ENCODE data around the gene CCDC85B. TPM values are rescaled to one million over a fixed set of nuclear protein-coding genes. Genes with fewer than 3 reads are reported as not detected.
A peak's percentile ranks its signal among the peaks of the same experiment; 100 is the strongest.

The CCDC85B gene
- total and polyA plus RNA-seq, 2 of the 13 experiments (the other 11 are each of a cell fraction or from before 2014, with no cell fraction given), result 8.2 to 19.5 TPM

DNA sequence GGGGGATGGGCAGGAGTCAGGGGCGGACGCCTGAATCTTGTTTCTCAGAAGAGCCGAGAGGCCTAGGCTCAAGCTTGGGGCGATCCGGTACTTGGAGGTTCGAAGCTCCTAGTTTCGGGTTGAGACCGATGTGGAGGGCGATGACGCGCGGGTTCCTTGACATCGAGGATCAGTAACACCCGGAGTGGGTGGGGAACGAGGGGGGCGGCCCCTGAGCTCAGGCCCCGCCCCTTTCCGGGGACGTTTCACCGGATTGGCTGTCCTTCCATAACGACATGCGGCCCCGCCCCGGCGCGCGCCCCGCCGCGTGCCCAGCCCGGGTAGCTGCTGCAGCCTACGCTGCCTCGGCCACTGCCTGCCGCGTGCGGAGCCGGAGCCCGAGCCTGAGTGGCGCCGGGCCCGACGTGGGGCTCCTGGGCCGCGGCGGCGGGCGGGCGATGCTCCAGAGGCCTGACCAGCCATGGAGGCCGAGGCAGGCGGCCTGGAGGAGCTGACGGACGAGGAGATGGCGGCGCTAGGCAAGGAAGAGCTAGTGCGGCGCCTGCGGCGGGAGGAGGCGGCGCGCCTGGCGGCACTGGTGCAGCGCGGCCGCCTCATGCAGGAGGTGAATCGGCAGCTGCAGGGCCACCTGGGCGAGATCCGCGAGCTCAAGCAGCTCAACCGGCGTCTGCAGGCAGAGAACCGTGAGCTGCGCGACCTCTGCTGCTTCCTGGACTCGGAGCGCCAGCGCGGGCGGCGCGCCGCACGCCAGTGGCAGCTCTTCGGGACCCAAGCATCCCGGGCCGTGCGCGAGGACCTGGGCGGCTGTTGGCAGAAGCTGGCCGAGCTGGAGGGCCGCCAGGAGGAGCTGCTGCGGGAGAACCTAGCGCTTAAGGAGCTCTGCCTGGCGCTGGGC lies at the start of gene CCDC85B (continued):
- no peak for TF ChIP-seq KDM6A (CRISPR knock-in tag; IDR thresholded peaks at IDR 0.05; ENCODE audit: low read depth)
- TF ChIP-seq NFYC (CRISPR knock-in tag; IDR thresholded peaks at IDR 0.05), result peak; percentile 65
- peak; percentile 57 for TF ChIP-seq SP2 (CRISPR knock-in tag; IDR thresholded peaks at IDR 0.05)
- TF ChIP-seq ZNF792 (CRISPR knock-in tag; IDR thresholded peaks at IDR 0.05), result no peak
- no peak for TF ChIP-seq TAF15 (IDR thresholded peaks at IDR 0.05; ENCODE audit: low read depth, low read length, poor library complexity, severe bottlenecking)
- TF ChIP-seq RELA (CRISPR knock-in tag; IDR thresholded peaks at IDR 0.05), result 0 out of 2 replicates have a peak, but pooled peaks have one; percentile 52
- TF ChIP-seq, protein P1, sequence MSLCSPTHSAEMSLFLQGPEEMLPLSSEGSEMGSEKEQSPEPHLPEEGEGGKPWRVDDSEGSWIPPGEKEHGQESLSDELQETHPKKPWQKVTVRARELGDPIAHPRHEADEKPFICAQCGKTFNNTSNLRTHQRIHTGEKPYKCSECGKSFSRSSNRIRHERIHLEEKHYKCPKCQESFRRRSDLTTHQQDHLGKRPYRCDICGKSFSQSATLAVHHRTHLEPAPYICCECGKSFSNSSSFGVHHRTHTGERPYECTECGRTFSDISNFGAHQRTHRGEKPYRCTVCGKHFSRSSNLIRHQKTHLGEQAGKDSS (CRISPR knock-in tag; IDR thresholded peaks at IDR 0.05; ENCODE audit: borderline replicate concordance, low read depth), result 0 out of 2 replicates have a peak, but pooled peaks have one; percentile 49
- no peak for TF ChIP-seq MBNL3 (CRISPR knock-in tag; conservative IDR thresholded peaks at IDR 0.05)
- TF ChIP-seq NCOA1 (CRISPR knock-in tag; IDR thresholded peaks at IDR 0.05), result 0 out of 2 replicates have a peak, but pooled peaks have one; percentile 36
- no peak for TF ChIP-seq ZNF672 (CRISPR knock-in tag; IDR thresholded peaks at IDR 0.05)
- no peak for TF ChIP-seq SP140L (CRISPR knock-in tag; IDR thresholded peaks at IDR 0.05; ENCODE audit: borderline replicate concordance)
- no peak for TF ChIP-seq XRCC5 (optimal IDR thresholded peaks at IDR 0.05; ENCODE audit: low read length)
- 0 out of 2 replicates have a peak, but pooled peaks have one; percentile 65 for TF ChIP-seq FOXM1 (CRISPR knock-in tag; IDR thresholded peaks at IDR 0.05)
- TF ChIP-seq CBX2 (IDR thresholded peaks at IDR 0.05; ENCODE audit: low read depth, low read length), result no peak
- TF ChIP-seq CBX2 (CRISPR knock-in tag; IDR thresholded peaks at IDR 0.05; ENCODE audit: low read depth), result no peak
- TF ChIP-seq, protein P2, sequence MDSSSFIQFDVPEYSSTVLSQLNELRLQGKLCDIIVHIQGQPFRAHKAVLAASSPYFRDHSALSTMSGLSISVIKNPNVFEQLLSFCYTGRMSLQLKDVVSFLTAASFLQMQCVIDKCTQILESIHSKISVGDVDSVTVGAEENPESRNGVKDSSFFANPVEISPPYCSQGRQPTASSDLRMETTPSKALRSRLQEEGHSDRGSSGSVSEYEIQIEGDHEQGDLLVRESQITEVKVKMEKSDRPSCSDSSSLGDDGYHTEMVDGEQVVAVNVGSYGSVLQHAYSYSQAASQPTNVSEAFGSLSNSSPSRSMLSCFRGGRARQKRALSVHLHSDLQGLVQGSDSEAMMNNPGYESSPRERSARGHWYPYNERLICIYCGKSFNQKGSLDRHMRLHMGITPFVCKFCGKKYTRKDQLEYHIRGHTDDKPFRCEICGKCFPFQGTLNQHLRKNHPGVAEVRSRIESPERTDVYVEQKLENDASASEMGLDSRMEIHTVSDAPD (CRISPR knock-in tag; IDR thresholded peaks at IDR 0.05), result 0 out of 2 replicates have a peak, but pooled peaks have one; percentile 37
- TF ChIP-seq RBFOX2 (IDR thresholded peaks at IDR 0.05; ENCODE audit: low read depth, low read length), result peak; percentile 87
- no peak for TF ChIP-seq SIX1 (CRISPR knock-in tag; IDR thresholded peaks at IDR 0.05; ENCODE audit: borderline replicate concordance)
- TF ChIP-seq TCF7 (IDR thresholded peaks at IDR 0.05; ENCODE audit: low read depth), result no peak
- no peak for TF ChIP-seq THYN1 (CRISPR knock-in tag; IDR thresholded peaks at IDR 0.05; ENCODE audit: borderline replicate concordance, low read depth)
- no peak; the same call in 1 of the 2 replicates for TF ChIP-seq ZNF12 (CRISPR knock-in tag; IDR thresholded peaks at IDR 0.05)
- TF ChIP-seq ZNF3 (CRISPR knock-in tag; IDR thresholded peaks at IDR 0.05), result no peak
- TF ChIP-seq, protein P3, sequence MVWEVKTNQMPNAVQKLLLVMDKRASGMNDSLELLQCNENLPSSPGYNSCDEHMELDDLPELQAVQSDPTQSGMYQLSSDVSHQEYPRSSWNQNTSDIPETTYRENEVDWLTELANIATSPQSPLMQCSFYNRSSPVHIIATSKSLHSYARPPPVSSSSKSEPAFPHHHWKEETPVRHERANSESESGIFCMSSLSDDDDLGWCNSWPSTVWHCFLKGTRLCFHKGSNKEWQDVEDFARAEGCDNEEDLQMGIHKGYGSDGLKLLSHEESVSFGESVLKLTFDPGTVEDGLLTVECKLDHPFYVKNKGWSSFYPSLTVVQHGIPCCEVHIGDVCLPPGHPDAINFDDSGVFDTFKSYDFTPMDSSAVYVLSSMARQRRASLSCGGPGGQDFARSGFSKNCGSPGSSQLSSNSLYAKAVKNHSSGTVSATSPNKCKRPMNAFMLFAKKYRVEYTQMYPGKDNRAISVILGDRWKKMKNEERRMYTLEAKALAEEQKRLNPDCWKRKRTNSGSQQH (CRISPR knock-in tag; IDR thresholded peaks at IDR 0.05; ENCODE audit: low read depth), result 0 out of 2 replicates have a peak, but pooled peaks have one; percentile 25
- no peak for TF ChIP-seq FOXP1 (IDR thresholded peaks at IDR 0.05)
- TF ChIP-seq FOXP1 (CRISPR knock-in tag; IDR thresholded peaks at IDR 0.05), result no peak
- no peak for TF ChIP-seq HOXA7 (CRISPR knock-in tag; IDR thresholded peaks at IDR 0.05)
- TF ChIP-seq ZKSCAN8 (CRISPR knock-in tag; IDR thresholded peaks at IDR 0.05; ENCODE audit: borderline replicate concordance), result no peak
- TF ChIP-seq EZH2 (conservative IDR thresholded peaks at IDR 0.05; ENCODE audit: low read depth, low read length), result no peak
- no peak for TF ChIP-seq ZNF839 (CRISPR knock-in tag; IDR thresholded peaks at IDR 0.05; ENCODE audit: borderline replicate concordance)
- TF ChIP-seq RFX1 (IDR thresholded peaks at IDR 0.05), result no peak

All from HepG2 (cell line).